ACC112 (cell line): Measurements from ENCODE around the gene ACTG1.

Experiments used
- H2AFZ ChIP-seq: fragments of 200-600 bp; sonication (generic); one replicate; pipeline ENCODE4 v1.6.0; 2017; ENCODE audit warnings: antibody characterized with exemption, low read length; ENCODE audit not compliant: unreplicated experiment
- H3K27ac ChIP-seq: fragments of 200-600 bp; sonication (generic); 2 replicates; pipeline ENCODE4 v1.5.1; 2014; ENCODE audit warnings: low read depth, mild to moderate bottlenecking, antibody characterized with exemption, low read length, moderate library complexity
- H3K27me3 ChIP-seq: fragments of 200-600 bp; sonication (generic); 2 replicates; pipeline ENCODE4 v1.6.1; 2014; ENCODE audit warnings: mild to moderate bottlenecking, antibody characterized with exemption, low read length, moderate library complexity, mixed read lengths; ENCODE audit not compliant: insufficient read depth
- H3K36me3 ChIP-seq: fragments of 200-600 bp; sonication (generic); 2 replicates; pipeline ENCODE4 v1.6.1; 2016; ENCODE audit warnings: mild to moderate bottlenecking, antibody characterized with exemption, low read length, moderate library complexity, mixed read lengths; ENCODE audit not compliant: insufficient read depth
- H3K4me1 ChIP-seq: fragments of 200-600 bp; sonication (generic); one replicate; pipeline ENCODE4 v1.6.1; 2016; ENCODE audit warnings: low read length, mixed read lengths; ENCODE audit not compliant: insufficient read depth, unreplicated experiment, control insufficient read depth
- H3K4me3 ChIP-seq: fragments of 200-600 bp; sonication (generic); 2 replicates; pipeline ENCODE4 v1.5.1; 2014; ENCODE audit warnings: mild to moderate bottlenecking, low read depth, low read length
- H3K79me2 ChIP-seq: fragments of 200-600 bp; sonication (generic); one replicate; pipeline ENCODE4 v1.6.0; 2016; ENCODE audit warnings: low read length; ENCODE audit not compliant: control insufficient read depth, unreplicated experiment, insufficient read depth

Gene ACTG1

DNA sequence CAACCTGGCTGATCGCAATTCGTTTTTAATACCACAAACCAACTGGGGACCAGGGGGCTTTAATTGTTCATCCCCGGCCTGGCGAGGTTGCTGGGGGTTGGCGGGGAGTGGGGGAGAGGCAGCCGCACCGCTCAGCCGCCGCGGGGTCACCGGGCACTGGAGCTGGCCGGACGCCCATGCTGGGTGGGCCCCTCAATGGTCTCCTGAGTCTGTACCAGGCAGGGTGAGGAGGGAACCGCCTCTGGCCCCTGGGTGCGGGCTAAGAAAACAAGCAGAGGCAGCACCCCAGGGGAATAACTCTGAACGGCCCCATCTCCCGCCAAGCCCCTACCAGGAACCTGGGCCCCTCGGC, 43.9 kb downstream of the ACTG1 start:
- Histone ChIP-seq H3K27ac (no peak overlapping the region), H2AFZ (no peak overlapping the region), H3K4me1 (peaks cover 10% of the 10 kb centered on the region), H3K4me3 (no peak overlapping the region), H3K79me2 (no peaks in the 10 kb centered on the region), H3K27me3 (no peaks in the 10 kb centered on the region), H3K36me3 (no peaks in the 10 kb centered on the region)

DNA sequence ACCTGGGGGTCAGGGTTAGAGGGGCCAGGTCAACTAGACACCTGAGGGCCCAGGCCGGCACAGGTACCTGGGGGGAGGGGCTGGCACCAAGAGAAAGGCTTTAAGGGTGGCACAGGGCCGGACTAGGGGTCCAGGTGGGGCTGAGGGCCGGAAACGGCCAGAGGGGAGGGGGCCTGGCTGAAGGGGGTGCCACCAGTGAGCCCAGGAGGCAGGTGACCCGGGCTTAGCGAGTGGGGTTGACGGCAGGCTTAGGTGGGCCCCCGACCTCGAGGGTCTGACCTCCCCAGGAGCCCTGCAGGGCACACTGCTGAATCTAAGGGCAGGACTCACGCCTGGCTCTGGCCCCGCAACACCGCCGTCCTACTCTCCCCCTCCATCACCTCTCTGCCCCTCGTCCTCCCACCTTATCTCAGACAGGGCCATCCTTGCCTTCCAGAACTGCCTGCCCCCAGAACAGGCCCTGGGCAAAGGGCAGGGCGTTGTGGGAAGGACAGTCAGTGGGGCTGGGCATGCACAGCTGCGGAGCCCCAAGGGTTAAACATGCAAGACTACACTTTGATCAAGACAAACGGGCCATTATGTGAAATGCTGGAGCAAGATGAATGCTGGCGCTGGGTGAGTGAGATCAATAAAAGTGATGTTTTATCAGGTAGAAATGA, 44.4 kb downstream of the ACTG1 start:
- H3K79me2 ChIP-seq = no peaks in the 10 kb centered on the region
- no peaks in the 10 kb centered on the region for H3K36me3 ChIP-seq
- peaks cover 10% of the 10 kb centered on the region for H3K4me1 ChIP-seq
- no peak overlapping the region for H3K4me3 ChIP-seq
- no peak overlapping the region for H2AFZ ChIP-seq
- no peaks in the 10 kb centered on the region for H3K27me3 ChIP-seq
- no peak overlapping the region for H3K27ac ChIP-seq

DNA sequence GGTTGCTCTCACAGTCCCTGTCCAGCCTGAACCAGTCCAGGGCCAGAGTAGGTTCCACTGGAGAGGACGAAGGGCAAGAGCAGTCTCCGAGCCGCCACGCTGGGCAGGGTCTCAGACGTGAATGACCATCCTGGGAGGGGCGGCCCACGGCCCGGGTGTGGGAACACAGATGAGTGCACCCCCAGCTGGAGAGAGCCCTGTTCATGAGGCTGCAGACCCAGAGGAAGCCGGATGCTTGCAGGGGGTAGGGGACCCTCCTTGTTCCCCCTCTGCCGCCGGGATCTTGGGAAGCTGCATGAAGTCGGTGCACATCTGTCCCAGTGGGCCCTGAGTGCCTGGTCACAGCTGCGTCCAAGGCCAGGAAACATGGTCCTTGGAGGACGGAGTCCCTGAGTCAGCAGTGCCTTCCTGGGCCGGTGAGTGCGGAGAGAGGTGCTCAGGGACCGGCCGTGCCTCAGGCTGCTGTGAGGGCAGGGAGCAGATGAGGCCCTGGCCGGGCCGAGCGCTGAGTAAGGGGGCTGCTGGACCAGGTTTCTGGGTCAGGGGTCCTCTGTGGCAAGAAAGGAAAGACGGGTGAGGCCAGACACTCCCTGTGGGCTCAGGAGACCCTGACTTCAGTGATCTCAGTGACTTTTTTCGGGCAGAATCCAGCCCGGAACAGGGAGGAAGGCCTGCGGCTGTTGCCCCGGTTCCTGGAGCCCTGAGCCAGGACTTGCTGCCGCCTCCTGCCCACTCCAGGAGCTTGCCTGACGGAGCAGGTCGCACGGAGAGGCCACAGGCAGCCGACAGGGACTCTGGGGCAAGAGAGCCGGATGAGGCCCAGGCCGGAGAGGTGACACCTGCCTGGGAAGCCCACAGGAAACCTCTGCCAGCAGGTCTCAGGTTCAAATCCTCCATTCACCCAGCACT, 45.8 kb downstream of the ACTG1 start:
- Histone ChIP-seq H3K27ac (no peak overlapping the region), H3K4me1 (peaks cover 10% of the 10 kb centered on the region)

DNA sequence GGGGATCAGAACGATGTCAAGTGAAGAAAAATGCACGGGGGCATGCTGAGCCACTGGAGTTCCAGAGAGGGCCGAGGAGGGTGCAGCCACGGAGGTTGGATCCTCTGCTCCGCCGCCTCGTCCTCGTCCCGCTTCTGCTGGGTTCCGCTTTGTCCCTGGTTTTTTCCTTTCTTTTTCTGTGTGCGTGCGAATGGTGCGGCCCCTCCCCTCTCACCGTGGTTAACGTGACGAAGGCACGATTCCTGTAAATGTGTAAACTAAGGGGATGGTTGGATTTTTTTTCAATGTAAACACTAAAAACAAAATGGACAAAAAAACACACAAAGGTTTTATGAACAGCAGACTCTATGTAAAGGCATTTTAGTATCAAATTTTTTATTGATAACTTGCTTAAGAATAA, 46.7 kb downstream of the ACTG1 start:
- no peak overlapping the region for H3K4me3 ChIP-seq
- H3K27ac ChIP-seq = no peak overlapping the region
- H3K79me2 ChIP-seq = no peaks in the 10 kb centered on the region
- H2AFZ ChIP-seq = no peak overlapping the region
- H3K27me3 ChIP-seq = no peaks in the 10 kb centered on the region
- H3K36me3 ChIP-seq = no peaks in the 10 kb centered on the region
- H3K4me1 ChIP-seq = peaks cover 2% of the 10 kb centered on the region

More for the DNA sequence above, 45.8 kb downstream of the ACTG1 start:
- H2AFZ ChIP-seq = no peak overlapping the region
- H3K4me3 ChIP-seq = no peak overlapping the region
- H3K36me3 ChIP-seq = no peaks in the 10 kb centered on the region
- H3K27me3 ChIP-seq = no peaks in the 10 kb centered on the region
- no peaks in the 10 kb centered on the region for H3K79me2 ChIP-seq

DNA sequence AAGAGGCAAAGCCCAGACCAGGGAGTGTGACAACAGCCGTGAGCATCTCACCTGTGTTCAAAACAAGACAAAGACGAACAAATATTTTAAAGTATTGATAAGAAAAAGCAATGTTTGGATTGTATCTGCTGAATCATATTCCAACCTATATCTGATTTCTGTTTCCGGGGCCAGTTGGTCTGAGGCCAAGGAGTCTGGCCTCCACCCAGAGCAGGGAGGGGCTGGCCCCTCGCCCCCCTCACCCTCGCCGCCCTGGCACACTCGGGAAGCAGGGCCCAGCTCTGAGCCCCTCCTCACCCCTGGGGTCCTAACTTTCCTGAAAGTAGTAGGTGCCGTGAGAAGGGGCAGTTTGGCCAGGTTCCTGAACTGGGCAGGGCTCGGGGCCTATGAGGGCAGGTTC, 48.0 kb downstream of the ACTG1 start:
- Histone ChIP-seq H3K4me1 (no peaks in the 10 kb centered on the region), H3K27me3 (no peaks in the 10 kb centered on the region), H3K36me3 (no peaks in the 10 kb centered on the region), H2AFZ (no peak overlapping the region), H3K79me2 (no peaks in the 10 kb centered on the region), H3K27ac (no peak overlapping the region), H3K4me3 (no peak overlapping the region)

DNA sequence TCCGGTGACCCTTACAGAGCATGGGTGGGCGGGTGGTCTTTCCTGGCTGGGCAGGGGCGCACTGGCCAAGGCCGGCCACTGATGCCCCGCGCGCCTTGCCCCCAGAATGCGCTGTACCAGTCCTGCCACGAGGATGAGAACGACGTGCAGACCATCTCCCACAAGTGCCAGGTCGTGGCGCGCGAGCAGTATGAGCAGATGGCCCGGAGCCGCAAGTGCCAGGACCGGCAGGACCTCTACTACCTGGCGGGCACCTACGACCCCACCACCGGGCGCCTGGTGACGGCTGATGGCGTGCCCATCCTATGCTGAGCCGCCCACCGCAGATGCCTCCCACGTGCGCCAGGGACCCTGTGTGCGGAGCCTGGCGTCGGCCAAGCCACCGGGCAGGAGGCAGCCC, 49.1 kb downstream of the ACTG1 start:
- H3K27me3 ChIP-seq = no peaks in the 10 kb centered on the region
- no peak overlapping the region for H2AFZ ChIP-seq
- H3K4me3 ChIP-seq = no peak overlapping the region
- H3K36me3 ChIP-seq = no peaks in the 10 kb centered on the region
- no peaks in the 10 kb centered on the region for H3K4me1 ChIP-seq
- no peak overlapping the region for H3K27ac ChIP-seq
- no peaks in the 10 kb centered on the region for H3K79me2 ChIP-seq

DNA sequence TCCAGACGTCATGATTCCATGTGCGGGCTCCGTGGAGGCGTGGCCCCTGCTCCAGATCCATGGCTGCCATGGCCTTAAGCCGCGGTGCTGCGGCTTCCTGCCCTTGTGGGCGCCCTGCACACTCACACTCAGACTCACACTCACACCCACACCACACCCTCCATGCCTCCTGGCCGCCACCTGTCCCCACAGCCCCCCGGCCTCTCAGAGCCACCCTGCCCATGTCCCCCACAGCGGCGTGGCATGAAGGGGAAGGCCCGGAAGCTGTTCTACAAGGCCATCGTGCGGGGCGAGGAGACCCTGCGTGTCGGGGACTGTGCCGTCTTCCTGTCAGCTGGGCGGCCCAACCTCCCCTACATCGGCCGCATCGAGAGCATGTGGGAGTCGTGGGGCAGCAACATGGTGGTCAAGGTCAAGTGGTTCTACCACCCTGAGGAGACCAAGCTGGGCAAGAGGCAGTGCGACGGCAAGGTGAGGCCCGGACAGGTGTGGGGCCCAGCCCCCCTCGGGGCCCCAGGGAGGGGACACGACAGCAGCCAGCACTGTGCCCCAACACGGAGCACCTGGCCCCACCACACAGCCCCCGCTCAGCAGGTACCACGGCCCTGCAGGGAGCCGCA, 50.0 kb downstream of the ACTG1 start:
- Histone ChIP-seq H3K79me2 (no peaks in the 10 kb centered on the region), H3K36me3 (no peaks in the 10 kb centered on the region), H2AFZ (no peak overlapping the region), H3K27ac (no peak overlapping the region), H3K27me3 (no peaks in the 10 kb centered on the region), H3K4me1 (no peaks in the 10 kb centered on the region), H3K4me3 (no peak overlapping the region)

DNA sequence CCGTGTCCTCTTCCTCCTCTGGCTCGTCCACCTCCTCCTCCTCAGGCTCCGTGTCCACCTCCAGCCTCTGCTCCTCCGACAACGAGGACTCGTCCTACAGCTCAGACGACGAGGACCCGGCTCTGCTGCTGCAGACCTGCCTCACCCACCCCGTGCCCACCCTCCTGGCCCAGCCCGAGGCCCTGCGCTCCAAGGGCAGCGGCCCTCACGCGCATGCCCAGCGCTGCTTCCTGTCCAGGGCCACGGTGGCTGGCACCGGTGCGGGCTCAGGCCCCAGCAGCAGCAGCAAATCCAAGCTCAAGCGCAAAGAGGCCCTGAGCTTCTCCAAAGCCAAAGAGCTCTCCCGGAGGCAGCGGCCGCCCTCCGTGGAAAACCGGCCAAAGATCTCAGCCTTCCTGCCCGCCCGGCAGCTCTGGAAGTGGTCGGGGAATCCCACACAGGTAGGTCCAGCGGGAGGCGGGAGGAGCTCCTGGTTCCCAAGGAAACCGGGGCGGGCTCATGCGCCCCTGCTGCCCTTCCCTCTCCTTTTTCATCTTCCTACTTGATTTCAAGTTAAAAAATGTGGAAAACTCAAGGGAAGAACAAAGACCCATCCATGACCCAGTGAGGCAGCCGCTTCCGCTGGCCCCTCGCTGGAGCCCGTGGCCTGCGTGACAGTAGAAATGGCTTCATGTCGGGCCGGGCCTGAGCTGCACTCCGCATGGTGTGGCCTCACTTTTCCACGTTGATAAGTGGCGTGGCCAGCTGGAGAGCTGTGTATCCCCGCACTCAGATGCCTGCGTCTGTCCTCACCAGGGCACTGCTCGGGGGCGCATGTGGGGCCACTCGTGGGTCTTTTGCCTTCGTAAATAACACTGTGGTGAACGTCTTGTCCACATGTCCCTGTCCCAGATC, 50.7 kb downstream of the ACTG1 start:
- H3K36me3 ChIP-seq = no peaks in the 10 kb centered on the region

DNA sequence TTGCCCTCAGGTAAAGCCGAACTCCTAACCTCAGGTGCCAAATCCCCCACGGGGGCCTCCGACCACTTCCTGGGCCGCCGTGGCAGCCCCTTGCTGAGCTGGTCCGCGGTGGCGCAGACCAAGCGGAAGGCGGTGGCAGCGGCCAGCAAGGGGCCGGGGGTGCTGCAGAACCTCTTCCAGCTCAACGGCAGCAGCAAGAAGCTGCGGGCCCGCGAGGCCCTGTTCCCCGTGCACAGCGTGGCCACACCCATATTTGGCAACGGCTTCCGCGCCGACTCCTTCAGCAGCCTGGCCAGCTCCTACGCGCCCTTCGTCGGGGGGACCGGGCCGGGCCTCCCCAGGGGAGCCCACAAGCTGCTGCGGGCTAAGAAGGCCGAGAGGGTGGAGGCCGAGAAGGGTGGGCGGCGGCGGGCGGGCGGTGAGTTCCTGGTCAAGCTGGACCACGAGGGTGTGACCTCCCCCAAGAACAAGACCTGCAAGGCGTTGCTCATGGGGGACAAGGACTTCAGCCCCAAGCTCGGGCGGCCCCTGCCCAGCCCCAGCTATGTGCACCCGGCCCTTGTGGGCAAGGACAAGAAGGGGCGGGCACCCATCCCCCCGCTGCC, 51.6 kb downstream of the ACTG1 start:
- Histone ChIP-seq H3K36me3 (no peaks in the 10 kb centered on the region), H3K27ac (no peak overlapping the region), H3K4me3 (no peak overlapping the region), H2AFZ (no peak overlapping the region), H3K27me3 (no peaks in the 10 kb centered on the region), H3K79me2 (no peaks in the 10 kb centered on the region), H3K4me1 (no peaks in the 10 kb centered on the region)

More for the DNA sequence above, 50.7 kb downstream of the ACTG1 start:
- Histone ChIP-seq H3K4me1 (no peaks in the 10 kb centered on the region), H2AFZ (no peak overlapping the region), H3K4me3 (no peak overlapping the region), H3K27me3 (no peaks in the 10 kb centered on the region), H3K27ac (no peak overlapping the region), H3K79me2 (no peaks in the 10 kb centered on the region)
